ENCODE results near the gene CACNG3.
"Not testable (repeated sequence)": the region's sequence is repeated elsewhere in the genome, so short reads cannot be mapped to it uniquely, and the experiment has no call there.

The CACNG3 gene

GRCh38 chr16:24279982-24280515 is 23.9 kb downstream of the CACNG3 start:
- DNase-seq, result no peak

GRCh38 chr16:24281466-24281865 is 25.3 kb downstream of the CACNG3 start:
- no peak for DNase-seq

- no peak for DNase-seq
Measured at GRCh38 chr16:24282141-24282540, 26.0 kb downstream of the CACNG3 start.

- DNase-seq, result no peak
Measured at GRCh38 chr16:24286741-24287405, 30.7 kb downstream of the CACNG3 start.

- no peak for DNase-seq
Measured at GRCh38 chr16:24288516-24288915, 32.4 kb downstream of the CACNG3 start.

GRCh38 chr16:24289166-24289700 is 33.1 kb downstream of the CACNG3 start:
- DNase-seq, result no peak

- no peak for DNase-seq
Measured at GRCh38 chr16:24291932-24292331, 35.8 kb downstream of the CACNG3 start.

- no peak for DNase-seq
Measured at GRCh38 chr16:24294131-24294530, 38.0 kb downstream of the CACNG3 start.

GRCh38 chr16:24297375-24297774 is 41.2 kb downstream of the CACNG3 start:
- DNase-seq, result no peak

- DNase-seq, result no peak
Measured at GRCh38 chr16:24298548-24299167, 42.5 kb downstream of the CACNG3 start.

- DNase-seq, result not testable (repeated sequence)
Measured at GRCh38 chr16:24300750-24301149, 44.6 kb downstream of the CACNG3 start.

GRCh38 chr16:24302636-24303035 is 46.5 kb downstream of the CACNG3 start:
- no peak for DNase-seq

- DNase-seq, result no peak
Measured at GRCh38 chr16:24308200-24308599, 52.1 kb downstream of the CACNG3 start.

- no peak for DNase-seq
Measured at GRCh38 chr16:24309258-24310142, 53.4 kb downstream of the CACNG3 start.

GRCh38 chr16:24315343-24315742 is 59.2 kb downstream of the CACNG3 start:
- DNase-seq, result no peak

- DNase-seq, result no peak
Measured at GRCh38 chr16:24318680-24319079, 62.5 kb downstream of the CACNG3 start.

- DNase-seq, result no peak
Measured at GRCh38 chr16:24319126-24319814, 63.1 kb downstream of the CACNG3 start.

GRCh38 chr16:24322106-24322505 is 66.0 kb downstream of the CACNG3 start:
- no peak for DNase-seq

GRCh38 chr16:24324421-24324820 is 68.3 kb downstream of the CACNG3 start:
- no peak for DNase-seq

GRCh38 chr16:24328835-24329452 is 72.8 kb downstream of the CACNG3 start:
- no peak for DNase-seq

- DNase-seq, result no peak
Measured at GRCh38 chr16:24332178-24332577, 76.0 kb downstream of the CACNG3 start.

GRCh38 chr16:24332582-24333090 is 76.5 kb downstream of the CACNG3 start:
- DNase-seq, result no peak
